Hepatocyte (in vitro differentiated cells): ENCODE results near the gene NOTUM.

Experiments used
- EZH2 ChIP-seq: fragments of 200-600 bp; sonication (generic); IDR thresholded peaks from 2 replicates; pipeline ENCODE4 v1.6.1; 2016; ENCODE audit warnings: antibody characterized with exemption, mild to moderate bottlenecking, borderline replicate concordance
- EZH2phosphoT487 ChIP-seq: fragments of 200-600 bp; sonication (generic); IDR thresholded peaks from one replicate; pipeline ENCODE4 v1.6.1; 2018; ENCODE audit warnings: antibody characterized with exemption, mild to moderate bottlenecking, low read depth, moderate library complexity; ENCODE audit not compliant: unreplicated experiment, severe bottlenecking
- TF ChIP-seq, protein P1 (sequence below): fragments of 200-600 bp; sonication (generic); IDR thresholded peaks from 2 replicates; pipeline ENCODE4 v1.5.1; 2016; ENCODE audit warnings: antibody characterized with exemption, mild to moderate bottlenecking; ENCODE audit not compliant: poor library complexity

GRCh38 chr17:81917565-81918332 lies 43.2 kb downstream of the NOTUM start, which contains the start of gene SIRT7:
- TF ChIP-seq, protein P1, sequence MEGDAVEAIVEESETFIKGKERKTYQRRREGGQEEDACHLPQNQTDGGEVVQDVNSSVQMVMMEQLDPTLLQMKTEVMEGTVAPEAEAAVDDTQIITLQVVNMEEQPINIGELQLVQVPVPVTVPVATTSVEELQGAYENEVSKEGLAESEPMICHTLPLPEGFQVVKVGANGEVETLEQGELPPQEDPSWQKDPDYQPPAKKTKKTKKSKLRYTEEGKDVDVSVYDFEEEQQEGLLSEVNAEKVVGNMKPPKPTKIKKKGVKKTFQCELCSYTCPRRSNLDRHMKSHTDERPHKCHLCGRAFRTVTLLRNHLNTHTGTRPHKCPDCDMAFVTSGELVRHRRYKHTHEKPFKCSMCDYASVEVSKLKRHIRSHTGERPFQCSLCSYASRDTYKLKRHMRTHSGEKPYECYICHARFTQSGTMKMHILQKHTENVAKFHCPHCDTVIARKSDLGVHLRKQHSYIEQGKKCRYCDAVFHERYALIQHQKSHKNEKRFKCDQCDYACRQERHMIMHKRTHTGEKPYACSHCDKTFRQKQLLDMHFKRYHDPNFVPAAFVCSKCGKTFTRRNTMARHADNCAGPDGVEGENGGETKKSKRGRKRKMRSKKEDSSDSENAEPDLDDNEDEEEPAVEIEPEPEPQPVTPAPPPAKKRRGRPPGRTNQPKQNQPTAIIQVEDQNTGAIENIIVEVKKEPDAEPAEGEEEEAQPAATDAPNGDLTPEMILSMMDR: no peak
- TF ChIP-seq EZH2: no peak
- no peak for TF ChIP-seq EZH2phosphoT487
